Measurements from ENCODE around the gene RAD51. TPM values are rescaled to one million over a fixed set of nuclear protein-coding genes. Genes with fewer than 3 reads are reported as not detected.

The RAD51 gene
- total and polyA plus RNA-seq, 9 of the 15 experiments (the other 6 are each of a cell fraction or from before 2014, with no cell fraction given): 16.0 to 63.8 (median 34.6) TPM

DNA sequence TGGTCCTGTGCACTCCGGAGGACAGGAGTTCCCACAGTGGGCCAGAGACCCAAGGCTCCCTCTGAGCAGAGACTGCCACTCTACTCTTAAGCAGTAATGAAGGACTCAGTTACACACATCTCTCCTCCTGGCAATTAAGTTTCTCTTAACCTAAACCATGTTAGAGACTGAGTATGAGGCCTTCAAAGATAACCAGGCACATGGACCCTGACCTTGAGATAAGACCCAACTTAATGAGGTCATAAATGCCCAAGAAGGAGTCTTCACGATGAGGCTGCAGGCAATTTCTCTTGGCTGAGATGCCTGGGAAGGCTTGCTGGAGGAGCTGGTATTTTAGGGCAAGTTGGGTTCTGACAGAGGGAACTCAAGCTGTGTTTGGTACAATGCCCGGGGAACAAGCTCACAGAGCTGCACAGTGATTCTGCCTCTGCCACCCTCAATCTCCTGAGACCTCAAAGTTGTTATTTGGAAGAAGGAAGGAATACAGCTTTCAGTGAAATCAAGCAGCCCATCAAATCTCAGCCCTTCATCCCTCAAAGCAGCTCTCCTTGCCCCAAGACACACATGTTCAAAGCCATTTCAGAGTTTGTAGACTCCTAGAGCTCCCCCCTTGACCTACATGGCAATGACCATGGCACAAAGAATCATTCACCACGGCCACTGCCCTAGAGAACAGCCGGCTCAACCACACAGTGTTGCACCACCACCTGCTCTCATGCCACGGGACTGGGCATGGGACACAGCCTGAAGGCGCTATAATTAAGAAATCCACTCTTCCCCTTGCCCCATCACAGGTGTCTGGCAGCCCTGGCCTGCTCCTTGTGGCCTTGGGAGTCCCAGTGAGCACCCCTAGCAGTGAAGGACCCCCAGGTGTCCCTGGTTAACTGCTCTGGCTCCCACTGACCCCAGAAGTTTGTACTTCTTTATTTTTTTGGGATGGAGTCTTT, 53.0 kb downstream of the RAD51 start (continued):
- TF ChIP-seq, protein P1, sequence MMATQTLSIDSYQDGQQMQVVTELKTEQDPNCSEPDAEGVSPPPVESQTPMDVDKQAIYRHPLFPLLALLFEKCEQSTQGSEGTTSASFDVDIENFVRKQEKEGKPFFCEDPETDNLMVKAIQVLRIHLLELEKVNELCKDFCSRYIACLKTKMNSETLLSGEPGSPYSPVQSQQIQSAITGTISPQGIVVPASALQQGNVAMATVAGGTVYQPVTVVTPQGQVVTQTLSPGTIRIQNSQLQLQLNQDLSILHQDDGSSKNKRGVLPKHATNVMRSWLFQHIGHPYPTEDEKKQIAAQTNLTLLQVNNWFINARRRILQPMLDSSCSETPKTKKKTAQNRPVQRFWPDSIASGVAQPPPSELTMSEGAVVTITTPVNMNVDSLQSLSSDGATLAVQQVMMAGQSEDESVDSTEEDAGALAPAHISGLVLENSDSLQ (IDR thresholded peaks at IDR 0.05): no peak
- TF ChIP-seq, protein P2, sequence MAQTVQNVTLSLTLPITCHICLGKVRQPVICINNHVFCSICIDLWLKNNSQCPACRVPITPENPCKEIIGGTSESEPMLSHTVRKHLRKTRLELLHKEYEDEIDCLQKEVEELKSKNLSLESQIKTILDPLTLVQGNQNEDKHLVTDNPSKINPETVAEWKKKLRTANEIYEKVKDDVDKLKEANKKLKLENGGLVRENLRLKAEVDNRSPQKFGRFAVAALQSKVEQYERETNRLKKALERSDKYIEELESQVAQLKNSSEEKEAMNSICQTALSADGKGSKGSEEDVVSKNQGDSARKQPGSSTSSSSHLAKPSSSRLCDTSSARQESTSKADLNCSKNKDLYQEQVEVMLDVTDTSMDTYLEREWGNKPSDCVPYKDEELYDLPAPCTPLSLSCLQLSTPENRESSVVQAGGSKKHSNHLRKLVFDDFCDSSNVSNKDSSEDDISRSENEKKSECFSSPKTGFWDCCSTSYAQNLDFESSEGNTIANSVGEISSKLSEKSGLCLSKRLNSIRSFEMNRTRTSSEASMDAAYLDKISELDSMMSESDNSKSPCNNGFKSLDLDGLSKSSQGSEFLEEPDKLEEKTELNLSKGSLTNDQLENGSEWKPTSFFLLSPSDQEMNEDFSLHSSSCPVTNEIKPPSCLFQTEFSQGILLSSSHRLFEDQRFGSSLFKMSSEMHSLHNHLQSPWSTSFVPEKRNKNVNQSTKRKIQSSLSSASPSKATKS (CRISPR knock-in tag; IDR thresholded peaks at IDR 0.05): no peak
- TF ChIP-seq ZNF217 (CRISPR knock-in tag; IDR thresholded peaks at IDR 0.05): no peak
- peak; percentile 58 for TF ChIP-seq CBFA2T3 (IDR thresholded peaks at IDR 0.05)
- TF ChIP-seq, protein P3, sequence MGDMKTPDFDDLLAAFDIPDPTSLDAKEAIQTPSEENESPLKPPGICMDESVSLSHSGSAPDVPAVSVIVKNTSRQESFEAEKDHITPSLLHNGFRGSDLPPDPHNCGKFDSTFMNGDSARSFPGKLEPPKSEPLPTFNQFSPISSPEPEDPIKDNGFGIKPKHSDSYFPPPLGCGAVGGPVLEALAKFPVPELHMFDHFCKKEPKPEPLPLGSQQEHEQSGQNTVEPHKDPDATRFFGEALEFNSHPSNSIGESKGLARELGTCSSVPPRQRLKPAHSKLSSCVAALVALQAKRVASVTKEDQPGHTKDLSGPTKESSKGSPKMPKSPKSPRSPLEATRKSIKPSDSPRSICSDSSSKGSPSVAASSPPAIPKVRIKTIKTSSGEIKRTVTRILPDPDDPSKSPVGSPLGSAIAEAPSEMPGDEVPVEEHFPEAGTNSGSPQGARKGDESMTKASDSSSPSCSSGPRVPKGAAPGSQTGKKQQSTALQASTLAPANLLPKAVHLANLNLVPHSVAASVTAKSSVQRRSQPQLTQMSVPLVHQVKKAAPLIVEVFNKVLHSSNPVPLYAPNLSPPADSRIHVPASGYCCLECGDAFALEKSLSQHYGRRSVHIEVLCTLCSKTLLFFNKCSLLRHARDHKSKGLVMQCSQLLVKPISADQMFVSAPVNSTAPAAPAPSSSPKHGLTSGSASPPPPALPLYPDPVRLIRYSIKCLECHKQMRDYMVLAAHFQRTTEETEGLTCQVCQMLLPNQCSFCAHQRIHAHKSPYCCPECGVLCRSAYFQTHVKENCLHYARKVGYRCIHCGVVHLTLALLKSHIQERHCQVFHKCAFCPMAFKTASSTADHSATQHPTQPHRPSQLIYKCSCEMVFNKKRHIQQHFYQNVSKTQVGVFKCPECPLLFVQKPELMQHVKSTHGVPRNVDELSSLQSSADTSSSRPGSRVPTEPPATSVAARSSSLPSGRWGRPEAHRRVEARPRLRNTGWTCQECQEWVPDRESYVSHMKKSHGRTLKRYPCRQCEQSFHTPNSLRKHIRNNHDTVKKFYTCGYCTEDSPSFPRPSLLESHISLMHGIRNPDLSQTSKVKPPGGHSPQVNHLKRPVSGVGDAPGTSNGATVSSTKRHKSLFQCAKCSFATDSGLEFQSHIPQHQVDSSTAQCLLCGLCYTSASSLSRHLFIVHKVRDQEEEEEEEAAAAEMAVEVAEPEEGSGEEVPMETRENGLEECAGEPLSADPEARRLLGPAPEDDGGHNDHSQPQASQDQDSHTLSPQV (IDR thresholded peaks at IDR 0.05): 0 out of 2 replicates have a peak, but pooled peaks have one; percentile 47
- no peak for TF ChIP-seq ZNF717 (CRISPR knock-in tag; IDR thresholded peaks at IDR 0.05)
- TF ChIP-seq, protein P4, sequence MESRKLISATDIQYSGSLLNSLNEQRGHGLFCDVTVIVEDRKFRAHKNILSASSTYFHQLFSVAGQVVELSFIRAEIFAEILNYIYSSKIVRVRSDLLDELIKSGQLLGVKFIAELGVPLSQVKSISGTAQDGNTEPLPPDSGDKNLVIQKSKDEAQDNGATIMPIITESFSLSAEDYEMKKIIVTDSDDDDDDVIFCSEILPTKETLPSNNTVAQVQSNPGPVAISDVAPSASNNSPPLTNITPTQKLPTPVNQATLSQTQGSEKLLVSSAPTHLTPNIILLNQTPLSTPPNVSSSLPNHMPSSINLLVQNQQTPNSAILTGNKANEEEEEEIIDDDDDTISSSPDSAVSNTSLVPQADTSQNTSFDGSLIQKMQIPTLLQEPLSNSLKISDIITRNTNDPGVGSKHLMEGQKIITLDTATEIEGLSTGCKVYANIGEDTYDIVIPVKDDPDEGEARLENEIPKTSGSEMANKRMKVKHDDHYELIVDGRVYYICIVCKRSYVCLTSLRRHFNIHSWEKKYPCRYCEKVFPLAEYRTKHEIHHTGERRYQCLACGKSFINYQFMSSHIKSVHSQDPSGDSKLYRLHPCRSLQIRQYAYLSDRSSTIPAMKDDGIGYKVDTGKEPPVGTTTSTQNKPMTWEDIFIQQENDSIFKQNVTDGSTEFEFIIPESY (CRISPR knock-in tag; IDR thresholded peaks at IDR 0.05): no peak
- TF ChIP-seq, protein P5, sequence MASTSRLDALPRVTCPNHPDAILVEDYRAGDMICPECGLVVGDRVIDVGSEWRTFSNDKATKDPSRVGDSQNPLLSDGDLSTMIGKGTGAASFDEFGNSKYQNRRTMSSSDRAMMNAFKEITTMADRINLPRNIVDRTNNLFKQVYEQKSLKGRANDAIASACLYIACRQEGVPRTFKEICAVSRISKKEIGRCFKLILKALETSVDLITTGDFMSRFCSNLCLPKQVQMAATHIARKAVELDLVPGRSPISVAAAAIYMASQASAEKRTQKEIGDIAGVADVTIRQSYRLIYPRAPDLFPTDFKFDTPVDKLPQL (IDR thresholded peaks at IDR 0.05; ENCODE audit: extremely low read depth, insufficient read length): no peak
- TF ChIP-seq, protein P6, sequence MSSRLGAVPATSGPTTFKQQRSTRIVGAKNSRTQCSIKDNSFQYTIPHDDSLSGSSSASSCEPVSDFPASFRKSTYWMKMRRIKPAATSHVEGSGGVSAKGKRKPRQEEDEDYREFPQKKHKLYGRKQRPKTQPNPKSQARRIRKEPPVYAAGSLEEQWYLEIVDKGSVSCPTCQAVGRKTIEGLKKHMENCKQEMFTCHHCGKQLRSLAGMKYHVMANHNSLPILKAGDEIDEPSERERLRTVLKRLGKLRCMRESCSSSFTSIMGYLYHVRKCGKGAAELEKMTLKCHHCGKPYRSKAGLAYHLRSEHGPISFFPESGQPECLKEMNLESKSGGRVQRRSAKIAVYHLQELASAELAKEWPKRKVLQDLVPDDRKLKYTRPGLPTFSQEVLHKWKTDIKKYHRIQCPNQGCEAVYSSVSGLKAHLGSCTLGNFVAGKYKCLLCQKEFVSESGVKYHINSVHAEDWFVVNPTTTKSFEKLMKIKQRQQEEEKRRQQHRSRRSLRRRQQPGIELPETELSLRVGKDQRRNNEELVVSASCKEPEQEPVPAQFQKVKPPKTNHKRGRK (tag; IDR thresholded peaks at IDR 0.05): no peak
- no peak for TF ChIP-seq ZNF644 (tag; IDR thresholded peaks at IDR 0.05; ENCODE audit: low read depth)
- no peak for TF ChIP-seq POLR2AphosphoS2 (IDR thresholded peaks at IDR 0.05; ENCODE audit: low read length)
- TF ChIP-seq ZNF41 (CRISPR knock-in tag; conservative IDR thresholded peaks at IDR 0.05): no peak
- TF ChIP-seq RBM25 (IDR thresholded peaks at IDR 0.05; ENCODE audit: low read depth, low read length, severe bottlenecking): no peak
- TF ChIP-seq POLR2G (IDR thresholded peaks at IDR 0.05; ENCODE audit: low read depth, low read length): peak; percentile 37; the same call in 1 of the 2 replicates
